ENCODE measurements around the gene SCAMP3.

Gene SCAMP3

GRCh38 chr1:155206891-155207805 lies 55.0 kb downstream of the SCAMP3 start:
- TF ChIP-seq GATA2 (IDR thresholded peaks at IDR 0.05; ENCODE audit: low read depth, low read length) (no peak), GATA3 (IDR thresholded peaks at IDR 0.05; ENCODE audit: low read depth, low read length) (no peak)

Measured in SH-SY5Y (cell line).